Astrocyte (in vitro differentiated cells and primary cell): ENCODE data around the gene OGN. TPM values are rescaled to one million over a fixed set of nuclear protein-coding genes. Genes with fewer than 3 reads are reported as not detected.

Experiments used
- DNase-seq: peaks from one replicate; pipeline ENCODE4 v3.0.0-alpha.2; 2010; ENCODE audit warnings: low read depth
- FAIRE-seq: peaks from 2 replicates; lab custom pipeline; 2011; peaks lifted over from hg19 to GRCh38; lab: Jason Lieb, UNC
- H2AFZ ChIP-seq: 2 replicates; pipeline ENCODE4 v1.6.0; 2012; ENCODE audit warnings: low read depth, low read length, inconsistent platforms
- H3K27ac ChIP-seq: 2 replicates; pipeline ENCODE4 v1.5.1; 2011; ENCODE audit warnings: low read depth, low read length, inconsistent platforms
- H3K27me3 ChIP-seq: 2 replicates; pipeline ENCODE4 v1.6.0; 2011; ENCODE audit warnings: low read length, inconsistent platforms; ENCODE audit not compliant: insufficient read depth
- H3K36me3 ChIP-seq: 2 replicates; pipeline ENCODE4 v1.5.1; 2011; ENCODE audit warnings: low read length, inconsistent platforms; ENCODE audit not compliant: insufficient read depth
- H3K4me1 ChIP-seq: 2 replicates; pipeline ENCODE4 v1.5.1; 2011; ENCODE audit warnings: low read length, inconsistent platforms; ENCODE audit not compliant: insufficient read depth
- H3K4me2 ChIP-seq: 2 replicates; pipeline ENCODE4 v1.6.0; 2012; ENCODE audit warnings: low read length, inconsistent platforms
- H3K4me3 ChIP-seq: 2 replicates; pipeline ENCODE4 v1.5.1; 2011; ENCODE audit warnings: low read depth, mild to moderate bottlenecking, low read length, inconsistent platforms; ENCODE audit not compliant: insufficient read depth
- H3K79me2 ChIP-seq: 2 replicates; pipeline ENCODE4 v1.6.0; 2012; ENCODE audit warnings: mild to moderate bottlenecking, low read length, inconsistent platforms; ENCODE audit not compliant: insufficient read depth
- H3K9ac ChIP-seq: 2 replicates; pipeline ENCODE4 v1.6.0; 2012; ENCODE audit warnings: mild to moderate bottlenecking, low read length, inconsistent platforms
- H3K9me3 ChIP-seq: 2 replicates; pipeline ENCODE4 v1.5.1; 2012; ENCODE audit warnings: low read depth, mild to moderate bottlenecking, low read length, inconsistent platforms; ENCODE audit not compliant: insufficient read depth
- H4K20me1 ChIP-seq: 2 replicates; pipeline ENCODE4 v1.6.0; 2012; ENCODE audit warnings: low read length, inconsistent platforms; ENCODE audit not compliant: insufficient read depth
- H3K27ac Mint-ChIP-seq: one replicate; pipeline ENCODE4 v1.8.0; 2021; ENCODE audit warnings: mild to moderate bottlenecking, mixed read lengths; ENCODE audit not compliant: unreplicated experiment
- H3K27me3 Mint-ChIP-seq: one replicate; pipeline ENCODE4 v1.8.0; 2021; ENCODE audit warnings: low read depth, mixed read lengths; ENCODE audit not compliant: unreplicated experiment
- H3K36me3 Mint-ChIP-seq: one replicate; pipeline ENCODE4 v1.8.0; 2021; ENCODE audit warnings: low read depth, mixed read lengths; ENCODE audit not compliant: unreplicated experiment
- H3K4me1 Mint-ChIP-seq: one replicate; pipeline ENCODE4 v1.8.0; 2021; ENCODE audit warnings: low read depth, mixed read lengths; ENCODE audit not compliant: unreplicated experiment
- H3K4me3 Mint-ChIP-seq: one replicate; pipeline ENCODE4 v1.8.0; 2021; ENCODE audit warnings: mild to moderate bottlenecking, moderate library complexity, mixed read lengths; ENCODE audit not compliant: unreplicated experiment
- H3K9me3 Mint-ChIP-seq: one replicate; pipeline ENCODE4 v1.8.0; 2021; ENCODE audit warnings: mild to moderate bottlenecking, mixed read lengths; ENCODE audit not compliant: unreplicated experiment
- EZH2 ChIP-seq: IDR thresholded peaks from 2 replicates; pipeline ENCODE4 v1.6.1; 2012; ENCODE audit warnings: mild to moderate bottlenecking, low read length, inconsistent platforms; ENCODE audit not compliant: insufficient read depth
- total RNA-seq: library from RNA; stranded (reverse); gene quantifications from 2 replicates; pipeline ENCODE4 v1.2.1, GENCODE V29; 2021
- TF ChIP-seq, protein P1 (sequence below): IDR thresholded peaks from 2 replicates; pipeline ENCODE4 v1.5.1; 2011; ENCODE audit warnings: low read depth, mild to moderate bottlenecking, inconsistent platforms, low read length, moderate library complexity; ENCODE audit not compliant: insufficient read depth

The OGN gene
- total RNA-seq, 1 donor from 2014 or later: not detected

DNA sequence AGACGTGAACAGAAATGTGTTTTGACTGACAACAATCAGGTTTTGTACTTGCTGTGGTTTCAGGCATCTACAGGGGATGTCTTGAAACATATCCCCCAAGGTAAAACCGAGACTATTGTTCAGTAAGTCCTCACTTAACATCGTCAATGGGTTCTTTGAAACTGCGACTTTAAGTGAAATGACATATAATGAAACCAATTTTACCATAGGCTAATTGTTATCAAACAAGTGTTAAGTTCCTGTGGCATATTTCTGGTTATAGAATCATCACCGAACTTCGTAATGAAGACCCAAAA is 36.3 kb upstream of the OGN start:
- Mint-ChIP-seq H3K4me1 (peaks cover 8% of the 10 kb centered on the region), H3K36me3 (no peaks in the 10 kb centered on the region), H3K4me3 (no peak overlapping the region), H3K27ac (no peak overlapping the region), H3K27me3 (no peaks in the 10 kb centered on the region), H3K9me3 (no peaks in the 10 kb centered on the region)
- H2AFZ ChIP-seq: no peak overlapping the region
- H3K36me3 ChIP-seq: no peaks in the 10 kb centered on the region
- H3K4me1 ChIP-seq: peaks cover 8% of the 10 kb centered on the region
- H3K4me3 ChIP-seq: no peak overlapping the region
- H3K4me2 ChIP-seq: no peak overlapping the region
- no peaks in the 10 kb centered on the region for H3K27me3 ChIP-seq
- no peak for DNase-seq
- TF ChIP-seq, protein P1, sequence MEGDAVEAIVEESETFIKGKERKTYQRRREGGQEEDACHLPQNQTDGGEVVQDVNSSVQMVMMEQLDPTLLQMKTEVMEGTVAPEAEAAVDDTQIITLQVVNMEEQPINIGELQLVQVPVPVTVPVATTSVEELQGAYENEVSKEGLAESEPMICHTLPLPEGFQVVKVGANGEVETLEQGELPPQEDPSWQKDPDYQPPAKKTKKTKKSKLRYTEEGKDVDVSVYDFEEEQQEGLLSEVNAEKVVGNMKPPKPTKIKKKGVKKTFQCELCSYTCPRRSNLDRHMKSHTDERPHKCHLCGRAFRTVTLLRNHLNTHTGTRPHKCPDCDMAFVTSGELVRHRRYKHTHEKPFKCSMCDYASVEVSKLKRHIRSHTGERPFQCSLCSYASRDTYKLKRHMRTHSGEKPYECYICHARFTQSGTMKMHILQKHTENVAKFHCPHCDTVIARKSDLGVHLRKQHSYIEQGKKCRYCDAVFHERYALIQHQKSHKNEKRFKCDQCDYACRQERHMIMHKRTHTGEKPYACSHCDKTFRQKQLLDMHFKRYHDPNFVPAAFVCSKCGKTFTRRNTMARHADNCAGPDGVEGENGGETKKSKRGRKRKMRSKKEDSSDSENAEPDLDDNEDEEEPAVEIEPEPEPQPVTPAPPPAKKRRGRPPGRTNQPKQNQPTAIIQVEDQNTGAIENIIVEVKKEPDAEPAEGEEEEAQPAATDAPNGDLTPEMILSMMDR: no peak
- TF ChIP-seq EZH2: no peak
- H3K27ac ChIP-seq: no peak overlapping the region
- no peaks in the 10 kb centered on the region for H3K79me2 ChIP-seq
- no peak overlapping the region for H3K9ac ChIP-seq
- no peaks in the 10 kb centered on the region for H4K20me1 ChIP-seq
- peak; percentile 68 for FAIRE-seq
- H3K9me3 ChIP-seq: no peaks in the 10 kb centered on the region

- H3K9ac ChIP-seq: no peak overlapping the region
- no peak for TF ChIP-seq EZH2
- TF ChIP-seq, protein P1: no peak
- H3K4me1 ChIP-seq: peaks cover 8% of the 10 kb centered on the region
- peaks cover 8% of the 10 kb centered on the region for H3K4me1 Mint-ChIP-seq
- no peaks in the 10 kb centered on the region for H4K20me1 ChIP-seq
- no peaks in the 10 kb centered on the region for H3K36me3 ChIP-seq
- peak overlapping the region; percentile 4 for H3K27ac ChIP-seq
- no peaks in the 10 kb centered on the region for H3K9me3 Mint-ChIP-seq
- H3K4me3 Mint-ChIP-seq: no peak overlapping the region
- no peaks in the 10 kb centered on the region for H3K9me3 ChIP-seq
- no peaks in the 10 kb centered on the region for H3K27me3 ChIP-seq
- no peaks in the 10 kb centered on the region for H3K27me3 Mint-ChIP-seq
- H2AFZ ChIP-seq: no peak overlapping the region
- DNase-seq (peak; percentile 93), FAIRE-seq (no peak)
- H3K4me3 ChIP-seq: no peak overlapping the region
- H3K36me3 Mint-ChIP-seq: no peaks in the 10 kb centered on the region
- H3K4me2 ChIP-seq: peak overlapping the region; percentile 3
- H3K79me2 ChIP-seq: no peaks in the 10 kb centered on the region
- peak overlapping the region; percentile 12 for H3K27ac Mint-ChIP-seq
Measured at GRCh38 chr9:92439921-92440750, 35.8 kb upstream of the OGN start.

GRCh38 chr9:92438900-92439526 is 34.6 kb upstream of the OGN start:
- Mint-ChIP-seq H3K4me1 (peaks cover 8% of the 10 kb centered on the region), H3K27me3 (no peaks in the 10 kb centered on the region), H3K9me3 (no peaks in the 10 kb centered on the region), H3K36me3 (no peaks in the 10 kb centered on the region), H3K27ac (no peak overlapping the region), H3K4me3 (no peak overlapping the region)
- H3K9me3 ChIP-seq: no peaks in the 10 kb centered on the region
- no peaks in the 10 kb centered on the region for H3K79me2 ChIP-seq
- FAIRE-seq (no peak), DNase-seq (no peak)
- peak overlapping the region; percentile 4 for H3K27ac ChIP-seq
- peaks cover 8% of the 10 kb centered on the region for H3K4me1 ChIP-seq
- TF ChIP-seq, protein P1: peak; percentile 3
- no peak for TF ChIP-seq EZH2
- no peak overlapping the region for H3K4me2 ChIP-seq
- no peak overlapping the region for H2AFZ ChIP-seq
- no peaks in the 10 kb centered on the region for H4K20me1 ChIP-seq
- H3K4me3 ChIP-seq: no peak overlapping the region
- peak overlapping the region; percentile 2 for H3K9ac ChIP-seq
- H3K36me3 ChIP-seq: no peaks in the 10 kb centered on the region
- H3K27me3 ChIP-seq: no peaks in the 10 kb centered on the region
